ENCODE data around the gene TRAF7. TPM values are rescaled to one million over a fixed set of nuclear protein-coding genes. Genes with fewer than 3 reads are reported as not detected.

The TRAF7 gene
- total and polyA plus RNA-seq, 2 of the 8 experiments (the other 6 are each of a cell fraction or from before 2014, with no cell fraction given) = 96.8 to 148 TPM

GRCh38 chr16:2162676-2163118, 7.1 kb downstream of the TRAF7 start:
- H3K79me2 ChIP-seq (ENCODE audit: control insufficient read depth in 1 of 2, insufficient read depth in 2 of 2, low read length in 2 of 2) = peaks cover 23 to 68% of the 10 kb centered on the region in 2 experiments
- no peaks in the 10 kb centered on the region; the same call in 1 of the 2 replicates for H3K23me2 ChIP-seq (ENCODE audit: low read depth, low read length)
- no peak overlapping the region for H3K14ac ChIP-seq (ENCODE audit: insufficient read length)
- no peaks in the 10 kb centered on the region for H3K27me3 ChIP-seq (replicated peaks in 1 of 4; ENCODE audit: control insufficient read depth in 3 of 4, extremely low read depth in 1 of 4, insufficient read depth in 3 of 4, low read length in 3 of 4)
- H4K8ac ChIP-seq (ENCODE audit: extremely low read depth, insufficient read depth, low read length) = no peak overlapping the region
- no peak overlapping the region for H3K56ac ChIP-seq (replicated peaks; ENCODE audit: insufficient read length, low read depth, low read length)
- H4K91ac ChIP-seq (replicated peaks; ENCODE audit: insufficient read length, low read length) = no peak overlapping the region
- H2AK5ac ChIP-seq (ENCODE audit: low read depth, low read length) = no peak overlapping the region
- H3K4me3 ChIP-seq (ENCODE audit: extremely low read depth in 1 of 4, insufficient read depth in 2 of 4, low read depth in 3 of 4, low read length in 4 of 4) = no peak overlapping the region
- no peak overlapping the region for H2BK20ac ChIP-seq (ENCODE audit: low read length)
- H3K9ac ChIP-seq (replicated peaks in 1 of 4; ENCODE audit: extremely low read depth in 1 of 4, low read depth in 3 of 4, low read length in 3 of 4) = no peak overlapping the region
- no peak overlapping the region for H2AFZ ChIP-seq (ENCODE audit: low read length)
- H3K4me1 ChIP-seq (replicated peaks in 1 of 4; ENCODE audit: control insufficient read depth in 3 of 4, insufficient read depth in 4 of 4, low read length in 3 of 4) = peaks cover 0 to 21% (median 11%) of the 10 kb centered on the region in 4 experiments; a peak in 3 of 7 replicates
- peaks cover 0 to 17% of the 10 kb centered on the region in 2 experiments; a peak in 1 of 4 replicates for H3K9me3 ChIP-seq (ENCODE audit: insufficient read depth in 2 of 2, low read depth in 1 of 2, low read length in 1 of 2)
- H2BK12ac ChIP-seq (ENCODE audit: low read depth, low read length) = no peak overlapping the region
- DNase-seq (ENCODE audit: low read depth in 1 of 2, low spot score in 2 of 2) = no peak
- WGBS, 2 experiments (ENCODE audit: extremely low coverage in 1 of 2, insufficient coverage in 1 of 2, insufficient read length in 1 of 2, insufficient replicate concordance in 2 of 2, low coverage in 1 of 2, low lambda C conversion rate in 2 of 2, missing lambda C conversion rate in 1 of 2) = 91% methylated on average over 9 of the region's 13 CpGs; no CpG with 5 or more reads in 1 of the 2 experiments
- H3K79me1 ChIP-seq (ENCODE audit: low read depth, low read length) = peaks cover 24% of the 10 kb centered on the region
- CTCF ChIA-PET (ENCODE audit: partially characterized antibody) = interaction anchor here (1.1 to 1.4 kb wide), 3 partner anchors 15 to 22 kb away, joined by 3 to 5 read pairs (median 5); no protein-coding TSS in a partner anchor
- POLR2A ChIA-PET (ENCODE audit: partially characterized antibody) = interaction anchor here (0.7 to 15.0 kb wide), 6 partner anchors 9 to 49 kb away, joined by 3 to 312 read pairs (median 4); partner anchors contain the start of gene RAB26
- H3K4ac ChIP-seq (replicated peaks; ENCODE audit: insufficient read length, low read depth, low read length) = no peak overlapping the region
- no peak overlapping the region for H3K18ac ChIP-seq (ENCODE audit: extremely low read depth, low read length)
- no peak overlapping the region for H2BK120ac ChIP-seq (replicated peaks; ENCODE audit: low read depth, low read length)
- no peak overlapping the region for H3K23ac ChIP-seq (ENCODE audit: insufficient read length)
- no peak overlapping the region for H2BK15ac ChIP-seq (ENCODE audit: low read length)
- peaks cover 26 to 44% of the 10 kb centered on the region in 2 experiments for H4K20me1 ChIP-seq (replicated peaks in 1 of 2; ENCODE audit: control insufficient read depth in 1 of 2, insufficient read depth in 2 of 2, low read length in 2 of 2)
- no peak overlapping the region for H3K4me2 ChIP-seq (ENCODE audit: insufficient read depth in 1 of 2, low read depth in 2 of 2, low read length in 2 of 2)
- no peak for FAIRE-seq
- no peak overlapping the region for H3K27ac ChIP-seq (ENCODE audit: low read depth, low read length)
- H2BK5ac ChIP-seq (ENCODE audit: low read depth, low read length) = no peak overlapping the region
- no peak overlapping the region for H4K5ac ChIP-seq (ENCODE audit: insufficient read length, low read depth, low read length)
- peaks cover 7 to 17% (median 14%) of the 10 kb centered on the region in 4 experiments; a peak in 7 of 8 replicates for H3K36me3 ChIP-seq (ENCODE audit: control insufficient read depth in 2 of 4, insufficient read depth in 4 of 4, low read length in 3 of 4)
- TF ChIP-seq KDM4A (IDR thresholded peaks at IDR 0.05; ENCODE audit: low read depth, low read length, severe bottlenecking) = no peak
- no peak for TF ChIP-seq EP300 (IDR thresholded peaks at IDR 0.05; ENCODE audit: borderline replicate concordance in 1 of 2, low read depth in 2 of 2, low read length in 2 of 2)
- no peak for TF ChIP-seq PHF8 (conservative IDR thresholded peaks at IDR 0.05; ENCODE audit: low read depth, low read length)
- TF ChIP-seq JUND (IDR thresholded peaks at IDR 0.05; ENCODE audit: low read length) = no peak
- TF ChIP-seq E2F6 (IDR thresholded peaks at IDR 0.05) = no peak
- TF ChIP-seq CEBPB (IDR thresholded peaks at IDR 0.05; ENCODE audit: low read depth, low read length) = no peak
- no peak for TF ChIP-seq POLR2A (IDR thresholded peaks at IDR 0.05; ENCODE audit: control extremely low read depth in 1 of 2, low read depth in 2 of 2, low read length in 2 of 2)
- TF ChIP-seq TAF1 (IDR thresholded peaks at IDR 0.05; ENCODE audit: low read depth, low read length) = no peak
- no peak for TF ChIP-seq POLR2AphosphoS5 (IDR thresholded peaks at IDR 0.05; ENCODE audit: low read depth, low read length)
- no peak for TF ChIP-seq SAP30 (IDR thresholded peaks at IDR 0.05; ENCODE audit: insufficient read depth, insufficient replicate concordance, low read length)
- no peak for TF ChIP-seq CHD1 (IDR thresholded peaks at IDR 0.05; ENCODE audit: low read depth, low read length)
- no peak for TF ChIP-seq ZNF274 (IDR thresholded peaks at IDR 0.05; ENCODE audit: borderline replicate concordance, extremely low read depth, low read length)
- no peak for TF ChIP-seq POU5F1 (IDR thresholded peaks at IDR 0.05; ENCODE audit: low read depth, low read length)
- TF ChIP-seq SP2 (IDR thresholded peaks at IDR 0.05; ENCODE audit: low read length) = no peak
